GM12878 (cell line): ENCODE data around the gene KIDINS220. TPM values are rescaled to one million over a fixed set of nuclear protein-coding genes. Genes with fewer than 3 reads are reported as not detected.

Experiments
- ATAC-seq: fragments of 200-7000 bp; cut with Tn5 transposase; 3 replicates; pipeline ENCODE4 v1.9.1; 2020; ENCODE audit warnings: mild to moderate bottlenecking, moderate library complexity
- BruUV-seq: library from RNA; stranded (reverse); fragments of 400-500 nt; replicated peaks from 2 replicates; lab custom pipeline; 2021; lab: Mats Ljungman, UMichigan
- CTCF ChIA-PET: fragments of 300-600 bp; sonication (Branson Sonifier 250); formaldehyde crosslinking; extraction: SDS; loops from one replicate; lab custom pipeline; 2021; ENCODE audit warnings: inconsistent platforms; lab: Yijun Ruan, JAX
- POLR2A ChIA-PET: fragments of 350-600 bp; formaldehyde crosslinking; extraction: SDS; loops from one replicate; lab custom pipeline; 2021; ENCODE audit warnings: inconsistent platforms; lab: Charles Lee
- RAD21 ChIA-PET: fragments of 300-600 bp; sonication (Branson Sonifier 250); formaldehyde crosslinking; loops from one replicate; lab custom pipeline; 2023; ENCODE audit warnings: antibody characterized with exemption; ENCODE audit not compliant: unreplicated experiment; lab: Charles Lee
- SMC1A ChIA-PET: fragments of 300-600 bp; sonication (Branson Sonifier 250); formaldehyde crosslinking; loops from one replicate; lab custom pipeline; 2023; ENCODE audit not compliant: unreplicated experiment, uncharacterized antibody; lab: Charles Lee
- DNase-seq: peaks from one replicate; pipeline ENCODE4 v3.0.0-alpha.2; 2011; ENCODE audit warnings: low read depth, low spot score
- FAIRE-seq: peaks from 3 replicates; lab custom pipeline; 2011; peaks lifted over from hg19 to GRCh38; lab: Jason Lieb, UNC
- H2AFZ ChIP-seq: 2 replicates; pipeline ENCODE4 v1.6.0; 2011; ENCODE audit warnings: low read depth, low read length, control low read depth; ENCODE audit not compliant: control insufficient read depth
- H3K27ac ChIP-seq: 2 replicates; pipeline ENCODE4 v1.5.1; 2011; ENCODE audit warnings: control low read depth; ENCODE audit not compliant: control insufficient read depth, insufficient read depth
- H3K27me3 ChIP-seq, 2 experiments: replicated peaks in 1 of 2; 2 replicates each; pipeline versions ENCODE4 v1.6.0 to v1.6.1; 2011; ENCODE audit warnings: low read length in 1 of 2; ENCODE audit not compliant: control insufficient read depth in 2 of 2, insufficient read depth in 2 of 2
- H3K36me3 ChIP-seq, 2 experiments: 2 replicates each; pipeline ENCODE4 v1.5.1; 2011; ENCODE audit warnings: low read length in 1 of 2; ENCODE audit not compliant: control insufficient read depth in 2 of 2, insufficient read depth in 2 of 2
- H3K4me1 ChIP-seq: 2 replicates; pipeline ENCODE4 v1.6.1; 2011; ENCODE audit warnings: mild to moderate bottlenecking, low read length, moderate library complexity, mixed read lengths; ENCODE audit not compliant: control insufficient read depth, insufficient read depth
- H3K4me2 ChIP-seq: 2 replicates; pipeline ENCODE4 v1.6.0; 2011; ENCODE audit warnings: control low read depth; ENCODE audit not compliant: control insufficient read depth, insufficient read depth
- H3K4me3 ChIP-seq: fragments of 200-600 bp; sonication (generic); 2 replicates; pipeline ENCODE4 v1.5.1; 2016
- H3K79me2 ChIP-seq: 2 replicates; pipeline ENCODE4 v1.6.0; 2011; ENCODE audit warnings: low read length; ENCODE audit not compliant: control insufficient read depth, insufficient read depth
- H3K9ac ChIP-seq: 2 replicates; pipeline ENCODE4 v1.8.0; 2011; ENCODE audit warnings: low read length, control low read depth, mixed read lengths; ENCODE audit not compliant: control insufficient read depth, insufficient read depth
- H3K9me3 ChIP-seq: replicated peaks from 3 replicates; pipeline ENCODE4 v1.5.1; 2011; ENCODE audit warnings: mild to moderate bottlenecking, low read length; ENCODE audit not compliant: control insufficient read depth, insufficient read depth
- H4K20me1 ChIP-seq: 2 replicates; pipeline ENCODE4 v1.6.0; 2011; ENCODE audit not compliant: control insufficient read depth, insufficient read depth
- CEBPZ ChIP-seq: fragments of 150-350 bp; IDR thresholded peaks from 2 replicates; pipeline ENCODE4 v1.6.1; 2016; ENCODE audit warnings: low read depth, low read length
- CHD1 ChIP-seq: IDR thresholded peaks from 2 replicates; pipeline ENCODE4 v1.6.1; 2012; ENCODE audit warnings: low read depth, low read length, improper control_type of control experiment
- ETV6 ChIP-seq, 2 experiments: fragments of 450-650 bp in 1 of 2; IDR thresholded peaks in 1 of 2; conservative IDR thresholded peaks in 1 of 2; 2 replicates each; pipeline ENCODE4 v1.6.1; 2014; ENCODE audit warnings: antibody characterized with exemption in 1 of 2, borderline replicate concordance in 1 of 2, low read depth in 1 of 2, mild to moderate bottlenecking in 1 of 2, moderate library complexity in 1 of 2
- FOXM1 ChIP-seq: IDR thresholded peaks from 2 replicates; pipeline ENCODE4 v1.6.1; 2012; ENCODE audit warnings: low read depth, mild to moderate bottlenecking, inconsistent platforms, low read length, moderate library complexity
- HSF1 ChIP-seq: fragments of 150-350 bp; IDR thresholded peaks from 2 replicates; pipeline ENCODE4 v1.6.1; 2014; ENCODE audit warnings: mild to moderate bottlenecking, low read depth, low read length
- IKZF1 ChIP-seq: fragments of 450-650 bp; conservative IDR thresholded peaks from 2 replicates; pipeline ENCODE4 v1.6.1; 2017; ENCODE audit warnings: antibody characterized with exemption, mild to moderate bottlenecking
- NFXL1 ChIP-seq: fragments of 450-650 bp; IDR thresholded peaks from 2 replicates; pipeline ENCODE4 v1.6.1; 2017; ENCODE audit warnings: antibody characterized with exemption, mild to moderate bottlenecking, borderline replicate concordance
- POLR2A ChIP-seq: IDR thresholded peaks from 2 replicates; pipeline ENCODE4 v1.6.1; 2011; ENCODE audit warnings: low read depth, mild to moderate bottlenecking, low read length
- POU2F2 ChIP-seq: IDR thresholded peaks from 3 replicates; pipeline ENCODE4 v1.6.1; 2011; ENCODE audit warnings: low read depth, mild to moderate bottlenecking, low read length, borderline replicate concordance
- USF2 ChIP-seq: IDR thresholded peaks from 2 replicates; pipeline ENCODE4 v1.6.1; 2011; ENCODE audit warnings: low read depth, low read length, improper control_type of control experiment, borderline replicate concordance
- WGBS: methylation state at CpG from one replicate; pipeline ENCODE4 v1.1.6; 2016; ENCODE audit warnings: low lambda C conversion rate; ENCODE audit not compliant: insufficient replicate concordance, insufficient coverage; ENCODE audit errors: missing lambda C conversion rate; 5-methylcytosine and 5-hydroxymethylcytosine counted together
- in situ Hi-C: fragments of 300-500 bp; cut with MboI; formaldehyde crosslinking; loops from 9 replicates; pipeline ENCODE4 v1.14.3; 2018; ENCODE audit warnings: mixed read lengths
- intact Hi-C: fragments of 100-400 bp; cut with micrococcal nuclease; formaldehyde crosslinking; loops from one replicate; pipeline ENCODE4 v1.14.2; 2022; ENCODE audit not compliant: unreplicated experiment
- polyA plus RNA-seq, 11 experiments: library from polyadenylated mRNA; depleted of rRNA in 4 of 11; unstranded in 6 of 11; stranded (reverse) in 5 of 11; fragments of >200 nt; fragmentation: Nextera tagmentation in 4 of 11; fragmentation: Illumina TruSeq in 1 of 11; extraction: Ambion mirVana in 4 of 11; extraction: Trizol in 1 of 11; gene quantifications; 1 replicate in 1 of 11; 2 replicates in 10 of 11; pipeline versions ENCODE4 v1.2.1 to v1.2.3, GENCODE V29; 2011 to 2016; ENCODE audit warnings: inconsistent platforms in 2 of 11, missing spikeins in 2 of 11, low read depth in 1 of 11
- total RNA-seq, 4 experiments: library from RNA; depleted of rRNA in 3 of 4; stranded (reverse); fragments of >200 nt in 3 of 4; fragmentation: Illumina TruSeq in 1 of 4; extraction: Trizol in 1 of 4; gene quantifications; 2 replicates each; pipeline versions ENCODE4 v1.2.1 to v1.2.3, GENCODE V29; 2013 to 2021

KIDINS220 gene
- total and polyA plus RNA-seq, 10 of the 15 experiments (the other 5 are each of a cell fraction or from before 2014, with no cell fraction given): 6.0 to 31.2 (median 16.0) TPM

GRCh38 chr2:8756716-8757115 is 80.7 kb downstream of the KIDINS220 start:
- FAIRE-seq (no peak), DNase-seq (no peak), ATAC-seq (no peak)
- peaks cover 18% of the 10 kb centered on the region for H3K4me1 ChIP-seq
- no peaks in the 10 kb centered on the region; the same call in 2 of the 3 replicates for H3K9me3 ChIP-seq
- WGBS: 84% methylated on average over 5 of the region's 5 CpGs
- intact Hi-C loops: loop anchor here (10.0 kb wide), 1 partner anchor 272 kb away; no protein-coding TSS in a partner anchor
- no peaks in the 10 kb centered on the region for H3K27me3 ChIP-seq
- RAD21 ChIA-PET: interaction anchor here (0.5 kb wide), 1 partner anchor 227 kb away, joined by 4 read pairs; no protein-coding TSS in a partner anchor
- POLR2A ChIA-PET: no interaction called here
- no peak overlapping the region for H3K4me2 ChIP-seq
- CTCF ChIA-PET: interaction anchor here (0.9 to 1.0 kb wide), 2 partner anchors 18 to 64 kb away, joined by 3 read pairs; no protein-coding TSS in a partner anchor
- peaks cover 0 to 1% of the 10 kb centered on the region in 2 experiments; a peak in 2 of 4 replicates for H3K36me3 ChIP-seq
- SMC1A ChIA-PET: interaction anchor here (1.3 kb wide), 1 partner anchor 63 kb away, joined by 3 read pairs; no protein-coding TSS in a partner anchor
- no TSS peak for BruUV-seq
- no peaks in the 10 kb centered on the region for H3K79me2 ChIP-seq
- no peak overlapping the region for H3K27ac ChIP-seq
- in situ Hi-C loops: no loop called here
- no peak overlapping the region for H3K9ac ChIP-seq
- TF ChIP-seq HSF1 (no peak), POLR2A (no peak), CEBPZ (no peak), USF2 (no peak), ETV6 (conservative IDR thresholded peaks at IDR 0.05 in 1 of 2, IDR thresholded peaks at IDR 0.05 in 1 of 2; ENCODE audit: borderline replicate concordance in 1 of 2, low read depth in 1 of 2) (no peak), FOXM1 (no peak), CHD1 (no peak), IKZF1 (no peak), NFXL1 (no peak), POU2F2 (no peak)
- no peaks in the 10 kb centered on the region for H4K20me1 ChIP-seq
- no peak overlapping the region for H3K4me3 ChIP-seq
- H2AFZ ChIP-seq: no peak overlapping the region
